Keratinocyte (primary cell): ENCODE data around the gene GABRA1. TPM values are rescaled to one million over a fixed set of nuclear protein-coding genes. Genes with fewer than 3 reads are reported as not detected.

Experiments
- DNase-seq: peaks from one replicate; pipeline ENCODE4 v3.0.0-alpha.2; 2011; ENCODE audit warnings: low read depth, missing footprints, low spot score
- FAIRE-seq: peaks from 2 replicates; lab custom pipeline; 2011; peaks lifted over from hg19 to GRCh38; lab: Jason Lieb, UNC
- H2AFZ ChIP-seq: 2 replicates; pipeline ENCODE4 v1.6.0; 2012; ENCODE audit warnings: low read length, control low read depth, inconsistent platforms; ENCODE audit not compliant: control insufficient read depth
- H3K27ac ChIP-seq: 2 replicates; pipeline ENCODE4 v1.5.1; 2011; ENCODE audit warnings: low read length; ENCODE audit not compliant: control insufficient read depth, insufficient read depth
- H3K27me3 ChIP-seq: 3 replicates; pipeline ENCODE4 v1.6.0; 2011; ENCODE audit warnings: low read length; ENCODE audit not compliant: control insufficient read depth, insufficient read depth; ENCODE audit errors: extremely low read depth
- H3K36me3 ChIP-seq, 2 experiments: 2 replicates in 1 of 2; 3 replicates in 1 of 2; pipeline ENCODE4 v1.5.1; 2011; ENCODE audit warnings: low read length in 2 of 2, mild to moderate bottlenecking in 1 of 2; ENCODE audit not compliant: control insufficient read depth in 2 of 2, insufficient read depth in 2 of 2; ENCODE audit errors: extremely low read depth in 1 of 2
- H3K4me1 ChIP-seq: 3 replicates; pipeline ENCODE4 v1.5.1; 2011; ENCODE audit warnings: low read length; ENCODE audit not compliant: control insufficient read depth, insufficient read depth; ENCODE audit errors: extremely low read depth
- H3K4me2 ChIP-seq: 3 replicates; pipeline ENCODE4 v1.6.0; 2011; ENCODE audit warnings: low read depth, low read length; ENCODE audit not compliant: control insufficient read depth, insufficient read depth; ENCODE audit errors: extremely low read depth
- H3K4me3 ChIP-seq, 3 experiments: fragments of 200-600 bp in 1 of 3; sonication (generic) in 1 of 3; 2 replicates in 2 of 3; 3 replicates in 1 of 3; pipeline ENCODE4 v1.5.1; 2011 to 2016; ENCODE audit warnings: low read length in 3 of 3, mild to moderate bottlenecking in 3 of 3, control low read depth in 2 of 3, inconsistent platforms in 1 of 3, low read depth in 1 of 3, mixed read lengths in 1 of 3, mixed run types in 1 of 3, moderate library complexity in 1 of 3; ENCODE audit not compliant: control insufficient read depth in 2 of 3, insufficient read depth in 2 of 3; ENCODE audit errors: extremely low read depth in 1 of 3
- H3K79me2 ChIP-seq: 2 replicates; pipeline ENCODE4 v1.6.0; 2012; ENCODE audit warnings: low read length; ENCODE audit not compliant: control insufficient read depth, insufficient read depth
- H3K9ac ChIP-seq: 3 replicates; pipeline ENCODE4 v1.6.0; 2011; ENCODE audit warnings: low read length; ENCODE audit not compliant: control insufficient read depth, insufficient read depth; ENCODE audit errors: extremely low read depth
- H3K9me1 ChIP-seq: 3 replicates; pipeline ENCODE4 v1.6.0; 2011; ENCODE audit warnings: low read length; ENCODE audit not compliant: control insufficient read depth, insufficient read depth; ENCODE audit errors: extremely low read depth
- H3K9me3 ChIP-seq: 2 replicates; pipeline ENCODE4 v1.5.1; 2012; ENCODE audit warnings: low read depth, low read length; ENCODE audit not compliant: control insufficient read depth
- H4K20me1 ChIP-seq: 3 replicates; pipeline ENCODE4 v1.6.0; 2011; ENCODE audit warnings: low read length; ENCODE audit not compliant: control insufficient read depth, insufficient read depth; ENCODE audit errors: extremely low read depth
- EZH2 ChIP-seq: IDR thresholded peaks from one replicate; pipeline ENCODE4 v1.6.1; 2012; ENCODE audit warnings: inconsistent platforms, mild to moderate bottlenecking, low read length, moderate library complexity
- dilution Hi-C: fragments of 300-500 bp; cut with MboI; formaldehyde crosslinking; loops from one replicate; pipeline ENCODE4 v1.7.0; 2020; ENCODE audit warnings: low sequenced_read_pairs; ENCODE audit not compliant: extremely low pct_ligation_motif_present
- polyA plus RNA-seq, 5 experiments: library from polyadenylated mRNA; depleted of rRNA in 3 of 5; stranded (reverse) in 3 of 5; stranded (forward) in 1 of 5; unstranded in 1 of 5; fragments of >200 nt; gene quantifications; 1 replicate in 1 of 5; 2 replicates in 3 of 5; 3 replicates in 1 of 5; pipeline versions ENCODE4 v1.2.1 to v1.2.3, GENCODE V29; 2011 to 2012; ENCODE audit warnings: missing spikeins in 2 of 5, low read depth in 1 of 5, low replicate concordance in 1 of 5
- TF ChIP-seq, protein P1 (sequence below), 3 experiments: IDR thresholded peaks in 1 of 3; conservative IDR thresholded peaks in 1 of 3; optimal IDR thresholded peaks in 1 of 3; 2 replicates in 2 of 3; 3 replicates in 1 of 3; pipeline versions ENCODE3 to v1.5.1; 2011; ENCODE audit warnings: low read length in 3 of 3, mild to moderate bottlenecking in 3 of 3, moderate library complexity in 2 of 3, control low read depth in 1 of 3, inconsistent platforms in 1 of 3; ENCODE audit not compliant: insufficient read depth in 2 of 3; ENCODE audit errors: extremely low read depth in 1 of 3

GABRA1 gene
- polyA plus RNA-seq, 1 donor (not counting 4 experiments of a cell fraction or from before 2014, with no cell fraction given) = not detected

- H3K9me3 ChIP-seq = no peaks in the 10 kb centered on the region
- H3K27me3 ChIP-seq = peaks cover 4% of the 10 kb centered on the region
- no peak overlapping the region for H3K9ac ChIP-seq
- H3K9me1 ChIP-seq = no peaks in the 10 kb centered on the region
- dilution Hi-C loops = no loop called here
- no peaks in the 10 kb centered on the region for H3K79me2 ChIP-seq
- no peak for TF ChIP-seq EZH2
- TF ChIP-seq, protein P1, sequence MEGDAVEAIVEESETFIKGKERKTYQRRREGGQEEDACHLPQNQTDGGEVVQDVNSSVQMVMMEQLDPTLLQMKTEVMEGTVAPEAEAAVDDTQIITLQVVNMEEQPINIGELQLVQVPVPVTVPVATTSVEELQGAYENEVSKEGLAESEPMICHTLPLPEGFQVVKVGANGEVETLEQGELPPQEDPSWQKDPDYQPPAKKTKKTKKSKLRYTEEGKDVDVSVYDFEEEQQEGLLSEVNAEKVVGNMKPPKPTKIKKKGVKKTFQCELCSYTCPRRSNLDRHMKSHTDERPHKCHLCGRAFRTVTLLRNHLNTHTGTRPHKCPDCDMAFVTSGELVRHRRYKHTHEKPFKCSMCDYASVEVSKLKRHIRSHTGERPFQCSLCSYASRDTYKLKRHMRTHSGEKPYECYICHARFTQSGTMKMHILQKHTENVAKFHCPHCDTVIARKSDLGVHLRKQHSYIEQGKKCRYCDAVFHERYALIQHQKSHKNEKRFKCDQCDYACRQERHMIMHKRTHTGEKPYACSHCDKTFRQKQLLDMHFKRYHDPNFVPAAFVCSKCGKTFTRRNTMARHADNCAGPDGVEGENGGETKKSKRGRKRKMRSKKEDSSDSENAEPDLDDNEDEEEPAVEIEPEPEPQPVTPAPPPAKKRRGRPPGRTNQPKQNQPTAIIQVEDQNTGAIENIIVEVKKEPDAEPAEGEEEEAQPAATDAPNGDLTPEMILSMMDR (optimal IDR thresholded peaks at IDR 0.05 in 1 of 3, IDR thresholded peaks at IDR 0.05 in 1 of 3, conservative IDR thresholded peaks at IDR 0.05 in 1 of 3; ENCODE audit: extremely low read depth in 1 of 3, insufficient read depth in 2 of 3, low read length in 3 of 3) = no peak
- DNase-seq (no peak), FAIRE-seq (no peak)
- no peaks in the 10 kb centered on the region for H3K4me1 ChIP-seq
- H3K4me2 ChIP-seq = no peak overlapping the region
- H3K27ac ChIP-seq = no peak overlapping the region
- no peak overlapping the region for H2AFZ ChIP-seq
- no peak overlapping the region for H3K4me3 ChIP-seq
- H3K36me3 ChIP-seq = no peaks in the 10 kb centered on the region
- no peaks in the 10 kb centered on the region for H4K20me1 ChIP-seq
These were observed 473 bp upstream of the GABRA1 start for GRCh38 chr5:161847447-161847846.

- Histone ChIP-seq H3K4me2 (no peak overlapping the region), H3K27me3 (peaks cover 4% of the 10 kb centered on the region), H3K36me3 (no peaks in the 10 kb centered on the region), H3K27ac (no peak overlapping the region), H3K9me1 (no peaks in the 10 kb centered on the region), H4K20me1 (no peaks in the 10 kb centered on the region), H3K4me1 (no peaks in the 10 kb centered on the region), H3K4me3 (no peak overlapping the region), H2AFZ (no peak overlapping the region), H3K79me2 (no peaks in the 10 kb centered on the region), H3K9me3 (no peaks in the 10 kb centered on the region), H3K9ac (no peak overlapping the region)
- no peak for FAIRE-seq
- no peak for DNase-seq
- dilution Hi-C loops = no loop called here
- TF ChIP-seq, protein P1 (optimal IDR thresholded peaks at IDR 0.05 in 1 of 3, IDR thresholded peaks at IDR 0.05 in 1 of 3, conservative IDR thresholded peaks at IDR 0.05 in 1 of 3; ENCODE audit: extremely low read depth in 1 of 3, insufficient read depth in 2 of 3, low read length in 3 of 3) = no peak
- no peak for TF ChIP-seq EZH2
These were observed 2.6 kb downstream of the GABRA1 start for GRCh38 chr5:161850491-161850890.
